ENCODE data around the gene PDE3B. TPM values are rescaled to one million over a fixed set of nuclear protein-coding genes. Genes with fewer than 3 reads are reported as not detected.

The PDE3B gene
- polyA plus RNA-seq, 1 donor (not counting 4 experiments of a cell fraction or from before 2014, with no cell fraction given) = 0.01 TPM

GRCh38 chr11:14854057-14854456 lies 210.5 kb downstream of the PDE3B start:
- no peaks in the 10 kb centered on the region for H3K36me3 ChIP-seq (ENCODE audit: control insufficient read depth in 2 of 2, extremely low read depth in 1 of 2, insufficient read depth in 2 of 2, low read length in 2 of 2)
- FAIRE-seq (no peak), DNase-seq (ENCODE audit: low read depth, low spot score) (no peak)
- no peaks in the 10 kb centered on the region for H4K20me1 ChIP-seq (ENCODE audit: control insufficient read depth, extremely low read depth, insufficient read depth, low read length)
- no peak overlapping the region for H3K4me2 ChIP-seq (ENCODE audit: control insufficient read depth, extremely low read depth, insufficient read depth, low read depth, low read length)
- no peak for TF ChIP-seq CTCF (optimal IDR thresholded peaks at IDR 0.05 in 1 of 3, IDR thresholded peaks at IDR 0.05 in 1 of 3, conservative IDR thresholded peaks at IDR 0.05 in 1 of 3; ENCODE audit: extremely low read depth in 1 of 3, insufficient read depth in 2 of 3, low read length in 3 of 3)
- no peak for TF ChIP-seq EZH2 (IDR thresholded peaks at IDR 0.05; ENCODE audit: low read length)
- H3K9me3 ChIP-seq (ENCODE audit: control insufficient read depth, low read depth, low read length) = no peaks in the 10 kb centered on the region
- no peaks in the 10 kb centered on the region for H3K79me2 ChIP-seq (ENCODE audit: control insufficient read depth, insufficient read depth, low read length)
- H3K9ac ChIP-seq (ENCODE audit: control insufficient read depth, extremely low read depth, insufficient read depth, low read length) = no peak overlapping the region
- peaks cover 3% of the 10 kb centered on the region for H3K27me3 ChIP-seq (ENCODE audit: control insufficient read depth, extremely low read depth, insufficient read depth, low read length)
- no peak overlapping the region for H3K27ac ChIP-seq (ENCODE audit: control insufficient read depth, insufficient read depth, low read length)
- no peak overlapping the region for H2AFZ ChIP-seq (ENCODE audit: control insufficient read depth, low read length)
- no peak overlapping the region for H3K4me3 ChIP-seq (ENCODE audit: control insufficient read depth in 2 of 3, extremely low read depth in 1 of 3, insufficient read depth in 2 of 3, low read depth in 1 of 3, low read length in 3 of 3)
- dilution Hi-C loops (cut with MboI; ENCODE audit: extremely low pct_ligation_motif_present, low sequenced_read_pairs) = no loop called here
- H3K4me1 ChIP-seq (ENCODE audit: control insufficient read depth, extremely low read depth, insufficient read depth, low read length) = no peaks in the 10 kb centered on the region
- H3K9me1 ChIP-seq (ENCODE audit: control insufficient read depth, extremely low read depth, insufficient read depth, low read length) = no peaks in the 10 kb centered on the region

- DNase-seq (ENCODE audit: low read depth, low spot score) = no peak
- Histone ChIP-seq H3K9me3 (ENCODE audit: control insufficient read depth, low read depth, low read length) (no peaks in the 10 kb centered on the region), H3K9me1 (ENCODE audit: control insufficient read depth, extremely low read depth, insufficient read depth, low read length) (no peaks in the 10 kb centered on the region), H3K4me3 (ENCODE audit: control insufficient read depth in 2 of 3, extremely low read depth in 1 of 3, insufficient read depth in 2 of 3, low read depth in 1 of 3, low read length in 3 of 3) (no peak overlapping the region), H3K4me1 (ENCODE audit: control insufficient read depth, extremely low read depth, insufficient read depth, low read length) (no peaks in the 10 kb centered on the region), H3K4me2 (ENCODE audit: control insufficient read depth, extremely low read depth, insufficient read depth, low read depth, low read length) (no peak overlapping the region), H2AFZ (ENCODE audit: control insufficient read depth, low read length) (no peak overlapping the region), H3K79me2 (ENCODE audit: control insufficient read depth, insufficient read depth, low read length) (no peaks in the 10 kb centered on the region), H3K9ac (ENCODE audit: control insufficient read depth, extremely low read depth, insufficient read depth, low read length) (no peak overlapping the region), H3K27ac (ENCODE audit: control insufficient read depth, insufficient read depth, low read length) (no peak overlapping the region), H3K27me3 (ENCODE audit: control insufficient read depth, extremely low read depth, insufficient read depth, low read length) (peaks cover 3% of the 10 kb centered on the region), H4K20me1 (ENCODE audit: control insufficient read depth, extremely low read depth, insufficient read depth, low read length) (no peaks in the 10 kb centered on the region), H3K36me3 (ENCODE audit: control insufficient read depth in 2 of 2, extremely low read depth in 1 of 2, insufficient read depth in 2 of 2, low read length in 2 of 2) (no peaks in the 10 kb centered on the region)
- FAIRE-seq = no peak
- dilution Hi-C loops (cut with MboI; ENCODE audit: extremely low pct_ligation_motif_present, low sequenced_read_pairs) = no loop called here
- TF ChIP-seq CTCF (optimal IDR thresholded peaks at IDR 0.05 in 1 of 3, IDR thresholded peaks at IDR 0.05 in 1 of 3, conservative IDR thresholded peaks at IDR 0.05 in 1 of 3; ENCODE audit: extremely low read depth in 1 of 3, insufficient read depth in 2 of 3, low read length in 3 of 3) (no peak), EZH2 (IDR thresholded peaks at IDR 0.05; ENCODE audit: low read length) (no peak)
Observed at GRCh38 chr11:14855890-14856289, 212.3 kb downstream of the PDE3B start.

Data from keratinocyte (primary cell).